ENCODE results near the gene PLSCR4.

- TF ChIP-seq SP2 (tag by site-specific recombination; IDR thresholded peaks at IDR 0.05) (no peak), ZNF677 (tag by site-specific recombination; IDR thresholded peaks at IDR 0.05) (no peak), HIC1 (tag by site-specific recombination; IDR thresholded peaks at IDR 0.05) (no peak), ZNF24 (tag by site-specific recombination; IDR thresholded peaks at IDR 0.05) (no peak), ZBTB1 (tag by site-specific recombination; IDR thresholded peaks at IDR 0.05) (no peak), CTCF (tag by site-specific recombination; IDR thresholded peaks at IDR 0.05) (no peak), ZNF580 (tag by site-specific recombination; IDR thresholded peaks at IDR 0.05) (no peak), GLIS1 (tag by site-specific recombination; IDR thresholded peaks at IDR 0.05) (no peak), RBAK (tag by site-specific recombination; IDR thresholded peaks at IDR 0.05) (no peak), TSHZ1 (tag by site-specific recombination; IDR thresholded peaks at IDR 0.05; ENCODE audit: borderline replicate concordance) (no peak), ZNF654 (tag by site-specific recombination; IDR thresholded peaks at IDR 0.05; ENCODE audit: low read depth) (no peak), MYNN (tag by site-specific recombination; IDR thresholded peaks at IDR 0.05; ENCODE audit: borderline replicate concordance) (no peak), ZNF391 (tag by site-specific recombination; IDR thresholded peaks at IDR 0.05; ENCODE audit: borderline replicate concordance, low read depth) (no peak), IKZF3 (tag by site-specific recombination; IDR thresholded peaks at IDR 0.05) (no peak)
Observed at GRCh38 chr3:146148468-146148931, 102.4 kb downstream of the PLSCR4 start.
